IPS-18a (cell line): ENCODE data around the gene RBMS3.

Experiments
- H3K27ac ChIP-seq: one replicate; pipeline ENCODE4 v1.5.1; 2013; ENCODE audit warnings: low read length
- H3K27me3 ChIP-seq: one replicate; pipeline ENCODE4 v1.6.1; 2013; ENCODE audit warnings: mild to moderate bottlenecking, low read length; ENCODE audit not compliant: control insufficient read depth, insufficient read depth
- H3K36me3 ChIP-seq: one replicate; pipeline ENCODE4 v1.6.1; 2013; ENCODE audit warnings: low read depth, low read length; ENCODE audit not compliant: control insufficient read depth
- H3K4me1 ChIP-seq: one replicate; pipeline ENCODE4 v1.6.1; 2013; ENCODE audit warnings: low read depth, low read length; ENCODE audit not compliant: control insufficient read depth
- H3K4me3 ChIP-seq: one replicate; pipeline ENCODE4 v1.5.1; 2013; ENCODE audit warnings: low read length
- H3K9ac ChIP-seq: one replicate; pipeline ENCODE4 v1.6.1; 2013; ENCODE audit warnings: mild to moderate bottlenecking, low read length, moderate library complexity
- H3K9me3 ChIP-seq: one replicate; pipeline ENCODE4 v1.6.1; 2013; ENCODE audit warnings: low read depth, low read length; ENCODE audit not compliant: control insufficient read depth

The RBMS3 gene

GRCh38 chr3:29901097-29901496 lies 620.2 kb downstream of the RBMS3 start:
- H3K4me3 ChIP-seq = no peak overlapping the region
- H3K36me3 ChIP-seq = no peaks in the 10 kb centered on the region
- no peaks in the 10 kb centered on the region for H3K4me1 ChIP-seq
- no peak overlapping the region for H3K9ac ChIP-seq
- H3K27me3 ChIP-seq = no peaks in the 10 kb centered on the region
- H3K27ac ChIP-seq = no peak overlapping the region
- H3K9me3 ChIP-seq = no peaks in the 10 kb centered on the region

DNA sequence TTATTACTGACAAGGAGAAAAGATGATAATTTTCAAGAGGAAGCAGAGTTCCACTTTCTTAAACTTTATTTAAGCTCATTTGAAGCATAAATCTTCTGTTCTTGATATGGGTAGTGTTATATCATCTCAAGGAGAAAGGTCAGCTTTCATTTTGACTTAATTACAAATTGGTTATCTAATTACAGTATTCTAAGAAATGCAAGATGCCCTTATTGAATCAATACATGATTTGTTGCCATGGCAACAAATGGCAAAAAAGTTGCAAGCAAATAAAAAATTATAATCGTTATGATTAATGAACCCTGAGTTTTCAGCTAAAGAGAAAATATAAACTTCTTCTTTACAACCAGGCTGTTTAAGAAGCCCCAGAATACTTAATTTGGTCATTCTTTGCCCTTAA lies 622.7 kb downstream of the RBMS3 start:
- H3K36me3 ChIP-seq = no peaks in the 10 kb centered on the region
- H3K9me3 ChIP-seq = no peaks in the 10 kb centered on the region
- H3K27me3 ChIP-seq = no peaks in the 10 kb centered on the region
- H3K4me3 ChIP-seq = no peak overlapping the region
- H3K27ac ChIP-seq = no peak overlapping the region
- no peak overlapping the region for H3K9ac ChIP-seq
- no peaks in the 10 kb centered on the region for H3K4me1 ChIP-seq

- H3K4me1 ChIP-seq = no peaks in the 10 kb centered on the region
- no peaks in the 10 kb centered on the region for H3K9me3 ChIP-seq
- no peak overlapping the region for H3K27ac ChIP-seq
- no peak overlapping the region for H3K4me3 ChIP-seq
- H3K27me3 ChIP-seq = no peaks in the 10 kb centered on the region
- H3K9ac ChIP-seq = no peak overlapping the region
- H3K36me3 ChIP-seq = no peaks in the 10 kb centered on the region
These were observed 626.0 kb downstream of the RBMS3 start for GRCh38 chr3:29906906-29907305.

DNA sequence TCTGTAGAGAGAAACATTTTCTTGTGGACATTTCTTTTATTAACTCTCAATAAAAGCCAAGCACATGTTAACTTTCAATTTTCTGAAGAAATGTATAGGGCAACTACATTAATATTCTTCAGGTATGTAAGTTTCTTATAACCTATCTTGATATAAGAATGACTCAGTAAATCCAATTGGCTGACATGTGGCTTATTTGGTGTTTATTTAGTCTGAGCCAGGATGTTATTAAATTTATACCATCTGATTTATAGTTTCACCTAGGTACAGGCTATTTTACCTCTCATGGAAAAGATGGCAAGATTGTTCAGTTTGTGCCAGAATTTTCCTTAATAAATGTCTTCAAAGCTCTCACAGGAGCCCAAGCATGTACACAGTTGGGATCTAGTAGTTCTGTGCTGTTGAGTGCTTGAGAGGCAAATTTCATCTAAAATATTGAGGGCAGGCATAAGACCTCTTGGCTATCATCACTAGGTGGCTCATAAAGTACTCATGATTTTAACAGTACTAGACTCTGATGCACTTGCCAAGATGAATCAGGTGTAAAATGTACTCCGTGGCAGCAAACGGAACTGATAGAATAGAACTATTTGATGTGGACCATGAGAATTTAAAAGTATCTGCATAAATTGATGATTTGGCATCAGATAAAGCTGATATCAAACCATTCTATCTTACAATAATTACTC lies 631.9 kb downstream of the RBMS3 start:
- Histone ChIP-seq H3K9me3 (no peaks in the 10 kb centered on the region), H3K4me3 (no peak overlapping the region), H3K27me3 (no peaks in the 10 kb centered on the region), H3K27ac (no peak overlapping the region), H3K36me3 (no peaks in the 10 kb centered on the region), H3K9ac (no peak overlapping the region), H3K4me1 (no peaks in the 10 kb centered on the region)

DNA sequence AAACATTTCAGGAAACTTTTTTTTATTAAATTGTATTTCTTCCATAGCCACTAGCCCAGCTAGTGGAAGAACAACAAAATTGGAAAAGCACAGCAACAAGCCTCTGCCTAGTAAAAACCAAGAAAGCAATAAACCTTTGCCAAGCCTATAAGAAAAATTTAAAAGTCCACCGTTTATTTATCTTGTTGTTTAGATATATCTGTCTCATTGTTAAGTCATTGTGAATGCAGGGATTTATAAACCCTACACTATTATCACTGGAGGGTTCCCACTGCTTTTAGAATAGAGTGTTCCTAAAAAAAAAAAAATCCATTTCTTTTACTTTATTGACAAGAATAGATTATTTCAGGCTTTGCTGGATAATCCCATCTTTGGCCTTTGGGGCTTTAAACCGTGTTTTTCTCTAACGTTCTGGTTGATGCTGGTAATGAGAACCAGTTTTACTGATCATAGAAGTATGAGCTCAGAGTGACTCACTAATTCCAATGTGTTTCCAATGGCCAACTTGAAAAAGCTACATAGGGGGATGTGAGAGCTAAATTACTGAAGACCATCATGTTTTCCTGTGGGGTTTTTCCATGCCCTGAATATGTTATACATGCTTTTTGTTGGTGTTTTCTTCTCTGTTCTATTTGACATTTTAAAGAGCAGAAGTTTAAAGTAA lies 634.1 kb downstream of the RBMS3 start:
- no peak overlapping the region for H3K27ac ChIP-seq
- no peak overlapping the region for H3K4me3 ChIP-seq
- H3K36me3 ChIP-seq = no peaks in the 10 kb centered on the region
- H3K9ac ChIP-seq = no peak overlapping the region
- no peaks in the 10 kb centered on the region for H3K27me3 ChIP-seq
- H3K9me3 ChIP-seq = no peaks in the 10 kb centered on the region
- no peaks in the 10 kb centered on the region for H3K4me1 ChIP-seq

DNA sequence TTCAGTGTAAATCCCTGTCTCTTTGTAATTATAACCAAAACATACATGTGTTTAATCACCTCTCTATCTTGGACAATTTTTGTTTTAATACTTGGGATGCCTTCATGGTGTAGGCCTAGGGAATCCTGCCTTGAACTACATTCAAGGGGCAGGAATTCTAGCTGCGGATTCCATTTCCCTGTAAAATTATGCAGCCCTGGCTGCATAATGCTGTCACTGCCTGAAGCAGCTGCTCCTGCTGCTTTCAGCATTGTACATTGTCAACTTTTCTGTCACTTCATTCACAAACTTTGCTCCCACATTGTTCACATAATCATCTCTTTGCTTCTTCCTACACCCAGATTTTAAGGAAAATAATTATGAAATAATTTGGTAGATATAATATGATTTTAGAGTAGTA lies 638.7 kb downstream of the RBMS3 start:
- no peaks in the 10 kb centered on the region for H3K4me1 ChIP-seq
- H3K9ac ChIP-seq = no peak overlapping the region
- H3K27ac ChIP-seq = no peak overlapping the region
- H3K4me3 ChIP-seq = no peak overlapping the region
- H3K27me3 ChIP-seq = no peaks in the 10 kb centered on the region
- H3K9me3 ChIP-seq = no peaks in the 10 kb centered on the region
- H3K36me3 ChIP-seq = no peaks in the 10 kb centered on the region

DNA sequence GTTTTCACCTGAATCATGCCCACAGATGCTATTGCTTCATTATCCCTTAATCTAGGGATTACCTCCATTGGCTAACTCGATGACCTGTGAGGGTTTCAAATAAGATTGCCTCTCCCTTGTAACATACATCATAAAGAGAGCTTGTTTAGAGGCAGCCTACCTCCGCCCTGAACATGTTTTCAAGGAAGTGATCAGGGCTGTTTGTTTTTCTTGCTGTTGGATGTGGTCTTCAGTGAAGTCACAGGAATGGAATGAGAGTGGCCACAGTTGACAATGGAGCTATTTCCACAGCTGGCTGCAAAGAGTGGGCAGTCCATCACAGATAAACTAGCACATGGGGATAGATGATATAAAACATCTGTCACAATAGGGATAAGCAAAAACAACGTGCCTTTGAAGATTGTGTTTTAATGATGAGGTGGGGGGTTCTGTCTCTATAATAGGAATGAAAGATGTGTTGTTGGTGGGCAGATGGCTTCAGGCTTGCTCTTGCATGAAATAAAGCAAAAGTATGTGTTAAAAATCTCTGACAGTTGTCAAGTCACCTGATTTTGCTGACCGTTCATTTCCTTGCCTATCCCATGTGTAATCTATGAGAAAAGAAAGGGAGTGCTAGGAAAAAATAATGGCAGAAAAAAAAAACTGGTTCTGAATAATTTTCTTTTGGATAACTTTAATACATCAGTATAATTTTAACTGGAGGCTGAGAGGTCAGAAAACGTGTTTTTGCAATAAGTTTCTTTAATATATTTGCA lies 642.3 kb downstream of the RBMS3 start:
- H3K9ac ChIP-seq = no peak overlapping the region
- no peaks in the 10 kb centered on the region for H3K36me3 ChIP-seq
- no peak overlapping the region for H3K27ac ChIP-seq
- no peak overlapping the region for H3K4me3 ChIP-seq
- no peaks in the 10 kb centered on the region for H3K4me1 ChIP-seq
- no peaks in the 10 kb centered on the region for H3K27me3 ChIP-seq
- H3K9me3 ChIP-seq = no peaks in the 10 kb centered on the region

DNA sequence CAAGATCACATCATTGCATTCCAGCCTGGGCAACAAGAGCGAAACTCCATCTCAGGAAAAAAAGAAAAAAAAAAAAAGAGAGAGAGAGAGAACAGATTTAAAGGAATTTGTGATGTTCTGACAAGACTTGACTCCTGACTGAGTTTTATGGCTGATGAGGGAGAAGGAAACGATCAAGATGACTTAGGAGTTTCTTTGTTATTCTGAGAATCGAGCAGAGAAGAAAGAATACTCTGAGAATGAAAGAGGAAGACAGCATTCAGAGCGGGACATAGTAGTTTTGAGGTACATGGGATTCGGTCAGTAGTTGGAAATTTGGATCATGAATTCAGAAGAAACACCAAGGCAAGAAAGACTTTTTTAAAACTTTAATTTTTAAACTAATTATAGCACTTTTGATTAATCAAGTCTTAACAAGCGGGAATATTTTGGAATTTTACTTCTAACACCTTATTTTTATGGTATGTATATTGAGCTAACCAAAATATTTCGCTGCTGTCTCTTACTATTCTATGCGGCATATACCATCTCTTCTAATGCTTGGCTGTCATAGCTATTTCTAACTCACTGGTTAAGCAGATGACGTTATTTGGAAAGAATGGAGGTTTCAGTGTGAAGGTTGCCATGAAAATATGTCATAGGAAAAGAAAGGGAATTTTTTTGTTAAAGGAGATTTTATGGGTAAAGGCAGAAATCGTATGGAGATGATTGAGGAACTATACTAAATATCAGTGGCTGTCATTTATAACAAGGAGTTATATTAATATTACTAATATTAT lies 644.1 kb downstream of the RBMS3 start:
- no peak overlapping the region for H3K9ac ChIP-seq
- H3K4me1 ChIP-seq = no peaks in the 10 kb centered on the region
- no peaks in the 10 kb centered on the region for H3K9me3 ChIP-seq
- no peaks in the 10 kb centered on the region for H3K27me3 ChIP-seq
- H3K36me3 ChIP-seq = no peaks in the 10 kb centered on the region
- no peak overlapping the region for H3K27ac ChIP-seq
- no peak overlapping the region for H3K4me3 ChIP-seq

- no peak overlapping the region for H3K4me3 ChIP-seq
These were observed 645.5 kb downstream of the RBMS3 start for GRCh38 chr3:29926378-29926777.

DNA sequence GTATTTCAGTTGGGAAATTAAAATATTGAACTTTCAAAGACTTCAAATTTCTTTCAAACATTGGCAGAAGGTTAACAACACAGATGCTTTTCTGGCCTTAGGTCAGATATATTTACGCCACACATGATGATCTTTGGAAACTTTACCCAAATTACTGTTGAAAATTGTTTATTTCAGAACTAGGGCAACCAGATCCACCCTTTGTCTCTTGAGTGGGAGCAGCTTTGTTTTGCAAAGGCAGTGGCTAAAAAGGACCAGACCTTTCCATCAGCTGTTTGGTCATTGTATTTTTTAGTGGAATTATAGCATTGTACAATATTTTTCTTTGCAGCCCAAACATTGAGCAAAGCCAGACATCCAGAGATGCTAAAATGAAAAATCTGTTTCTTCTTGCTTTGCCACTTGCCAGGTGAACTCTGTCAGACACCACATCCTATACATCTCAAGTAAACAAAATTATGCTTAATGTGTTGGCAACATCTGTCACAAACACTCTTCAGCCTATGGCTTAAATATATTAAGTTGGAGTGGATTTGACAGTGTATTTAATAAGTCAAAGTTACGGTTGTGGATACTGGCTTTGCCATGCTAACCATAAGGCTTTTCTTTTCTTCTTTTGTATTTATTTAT lies 651.9 kb downstream of the RBMS3 start:
- no peak overlapping the region for H3K4me3 ChIP-seq
- H3K27me3 ChIP-seq = no peaks in the 10 kb centered on the region
- H3K4me1 ChIP-seq = peaks cover 24% of the 10 kb centered on the region
- H3K9ac ChIP-seq = no peak overlapping the region
- no peaks in the 10 kb centered on the region for H3K36me3 ChIP-seq
- H3K27ac ChIP-seq = no peak overlapping the region
- no peaks in the 10 kb centered on the region for H3K9me3 ChIP-seq

More at GRCh38 chr3:29926378-29926777, 645.5 kb downstream of the RBMS3 start:
- Histone ChIP-seq H3K27ac (no peak overlapping the region), H3K27me3 (no peaks in the 10 kb centered on the region), H3K4me1 (no peaks in the 10 kb centered on the region), H3K9me3 (no peaks in the 10 kb centered on the region), H3K9ac (no peak overlapping the region), H3K36me3 (no peaks in the 10 kb centered on the region)
